ENCODE measurements around the gene TF.

The TF gene

GRCh38 chr3:133745981-133746711 is at the start of gene TF:
Gene TF, plus strand, starts transcription at chr3:133746393. Its CDS starts 48 bp downstream, at chr3:133746441.
- no peaks in the 10 kb centered on the region for H3K36me3 ChIP-seq
- H3K4me3 ChIP-seq: no peak within 1 kb of the TSS
- H3K4me2 ChIP-seq: no peak within 1 kb of the TSS
- no peak within 1 kb of the TSS for H3K27ac ChIP-seq
- no peaks in the 10 kb centered on the region for H3K27me3 ChIP-seq
- TF ChIP-seq Cebpa-rat (IDR thresholded peaks at IDR 0.05): no peak
- no peaks in the 10 kb centered on the region for H4K20me1 ChIP-seq
- no peaks in the 10 kb centered on the region for H3K9me3 ChIP-seq
- no peaks in the 10 kb centered on the region for H3K4me1 ChIP-seq
- no peak within 1 kb of the TSS for H3K9ac ChIP-seq

- Histone ChIP-seq H3K27me3 (no peaks in the 10 kb centered on the region), H3K9me3 (peaks cover 8% of the 10 kb centered on the region; the same call in 1 of the 2 replicates), H3K9ac (no peak overlapping the region), H4K20me1 (no peaks in the 10 kb centered on the region), H3K36me3 (no peaks in the 10 kb centered on the region), H3K4me3 (no peak overlapping the region), H3K4me2 (no peak overlapping the region), H3K4me1 (peaks cover 8% of the 10 kb centered on the region), H3K27ac (no peak overlapping the region)
- no peak for TF ChIP-seq Cebpa-rat (IDR thresholded peaks at IDR 0.05)
Measured at GRCh38 chr3:133697960-133698359, 48.2 kb upstream of the TF start.

GRCh38 chr3:133699467-133699866 is 46.7 kb upstream of the TF start:
- Histone ChIP-seq H4K20me1 (no peaks in the 10 kb centered on the region), H3K4me3 (no peak overlapping the region), H3K9ac (no peak overlapping the region), H3K27ac (no peak overlapping the region), H3K27me3 (no peaks in the 10 kb centered on the region), H3K36me3 (no peaks in the 10 kb centered on the region), H3K9me3 (peaks cover 8% of the 10 kb centered on the region; the same call in 1 of the 2 replicates), H3K4me2 (no peak overlapping the region), H3K4me1 (peaks cover 8% of the 10 kb centered on the region)
- TF ChIP-seq Cebpa-rat (IDR thresholded peaks at IDR 0.05): no peak

- H3K27ac ChIP-seq: no peak overlapping the region
- H3K27me3 ChIP-seq: no peaks in the 10 kb centered on the region
- no peak overlapping the region for H3K4me3 ChIP-seq
- TF ChIP-seq Cebpa-rat (IDR thresholded peaks at IDR 0.05): no peak
- no peak overlapping the region for H3K9ac ChIP-seq
- H3K4me2 ChIP-seq: no peak overlapping the region
- no peaks in the 10 kb centered on the region for H3K36me3 ChIP-seq
- H3K4me1 ChIP-seq: peaks cover 8% of the 10 kb centered on the region
- no peaks in the 10 kb centered on the region for H4K20me1 ChIP-seq
- H3K9me3 ChIP-seq: peaks cover 8% of the 10 kb centered on the region; the same call in 1 of the 2 replicates
Measured at GRCh38 chr3:133699903-133700302, 46.3 kb upstream of the TF start.

- TF ChIP-seq Cebpa-rat (IDR thresholded peaks at IDR 0.05): no peak
- Histone ChIP-seq H3K9ac (no peak overlapping the region), H3K4me1 (peaks cover 8% of the 10 kb centered on the region), H3K4me2 (no peak overlapping the region), H3K9me3 (peaks cover 8% of the 10 kb centered on the region; the same call in 1 of the 2 replicates), H3K27me3 (no peaks in the 10 kb centered on the region), H3K27ac (no peak overlapping the region), H3K4me3 (no peak overlapping the region), H3K36me3 (no peaks in the 10 kb centered on the region), H4K20me1 (no peaks in the 10 kb centered on the region)
Measured at GRCh38 chr3:133700351-133700750, 45.8 kb upstream of the TF start.

GRCh38 chr3:133701435-133702358 is 44.5 kb upstream of the TF start:
- Histone ChIP-seq H3K9me3 (peaks cover 8% of the 10 kb centered on the region; the same call in 1 of the 2 replicates), H4K20me1 (no peaks in the 10 kb centered on the region), H3K9ac (no peak overlapping the region), H3K27ac (no peak overlapping the region), H3K4me3 (no peak overlapping the region), H3K4me2 (peak overlapping the region; percentile 26; the same call in 1 of the 2 replicates), H3K27me3 (no peaks in the 10 kb centered on the region), H3K4me1 (peaks cover 8% of the 10 kb centered on the region), H3K36me3 (no peaks in the 10 kb centered on the region)
- TF ChIP-seq Cebpa-rat (IDR thresholded peaks at IDR 0.05): no peak

GRCh38 chr3:133703915-133704314 is 42.3 kb upstream of the TF start:
- Histone ChIP-seq H4K20me1 (no peaks in the 10 kb centered on the region), H3K4me1 (peaks cover 8% of the 10 kb centered on the region), H3K9ac (no peak overlapping the region), H3K36me3 (no peaks in the 10 kb centered on the region), H3K4me3 (no peak overlapping the region), H3K4me2 (no peak overlapping the region), H3K9me3 (no peaks in the 10 kb centered on the region), H3K27me3 (no peaks in the 10 kb centered on the region), H3K27ac (no peak overlapping the region)
- no peak for TF ChIP-seq Cebpa-rat (IDR thresholded peaks at IDR 0.05)

- no peaks in the 10 kb centered on the region for H3K9me3 ChIP-seq
Measured at GRCh38 chr3:133706033-133706432, 40.2 kb upstream of the TF start.

GRCh38 chr3:133709139-133709750 is 36.9 kb upstream of the TF start:
- H3K27ac ChIP-seq: no peak overlapping the region
- no peaks in the 10 kb centered on the region for H3K4me1 ChIP-seq
- H3K4me3 ChIP-seq: no peak overlapping the region
- H3K4me2 ChIP-seq: no peak overlapping the region
- no peaks in the 10 kb centered on the region for H3K27me3 ChIP-seq
- H4K20me1 ChIP-seq: no peaks in the 10 kb centered on the region
- no peak overlapping the region for H3K9ac ChIP-seq
- TF ChIP-seq Cebpa-rat (IDR thresholded peaks at IDR 0.05): no peak
- no peaks in the 10 kb centered on the region for H3K36me3 ChIP-seq
- no peaks in the 10 kb centered on the region for H3K9me3 ChIP-seq

More at GRCh38 chr3:133706033-133706432, 40.2 kb upstream of the TF start:
- Histone ChIP-seq H3K4me3 (no peak overlapping the region), H3K4me1 (peaks cover 8% of the 10 kb centered on the region), H3K36me3 (no peaks in the 10 kb centered on the region), H3K27me3 (no peaks in the 10 kb centered on the region), H3K27ac (no peak overlapping the region), H3K4me2 (no peak overlapping the region), H3K9ac (no peak overlapping the region), H4K20me1 (no peaks in the 10 kb centered on the region)
- TF ChIP-seq Cebpa-rat (IDR thresholded peaks at IDR 0.05): no peak

All from BLaER1 (cell line).